ENCODE data around the gene ADAM15.

- TF ChIP-seq CTCF (conservative IDR thresholded peaks at IDR 0.05) = peak; percentile 99
- TF ChIP-seq EZH2 (IDR thresholded peaks at IDR 0.05; ENCODE audit: low read depth) = no peak
These were observed 10.4 kb downstream of the ADAM15 start for GRCh38 chr1:155061381-155062150.

Measured in PC-9 (cell line).